ENCODE measurements around the gene CXCR2.

The CXCR2 gene

DNA sequence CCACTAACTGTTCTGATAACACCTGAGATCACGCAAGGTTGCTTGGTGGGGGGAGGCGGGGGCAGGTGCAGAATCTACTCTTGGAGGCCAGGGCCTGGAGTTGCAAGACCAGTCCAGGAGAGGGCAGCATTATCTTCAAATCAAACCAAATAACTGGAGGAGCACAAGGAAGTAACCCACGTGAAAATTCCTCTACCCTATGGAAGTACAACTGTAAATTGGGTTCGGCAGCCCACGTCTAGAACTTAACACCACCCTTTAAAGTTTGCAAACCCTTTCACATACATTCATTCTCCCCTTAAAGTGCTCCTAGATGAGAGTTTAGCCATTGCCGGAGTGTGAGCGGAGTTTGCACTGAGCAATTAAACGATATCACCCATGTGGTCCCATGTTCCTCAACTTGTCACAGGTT is 60.5 kb downstream of the CXCR2 start:
- peak; percentile 77 for DNase-seq (ENCODE audit: low read depth)
- TF ChIP-seq, protein P1, sequence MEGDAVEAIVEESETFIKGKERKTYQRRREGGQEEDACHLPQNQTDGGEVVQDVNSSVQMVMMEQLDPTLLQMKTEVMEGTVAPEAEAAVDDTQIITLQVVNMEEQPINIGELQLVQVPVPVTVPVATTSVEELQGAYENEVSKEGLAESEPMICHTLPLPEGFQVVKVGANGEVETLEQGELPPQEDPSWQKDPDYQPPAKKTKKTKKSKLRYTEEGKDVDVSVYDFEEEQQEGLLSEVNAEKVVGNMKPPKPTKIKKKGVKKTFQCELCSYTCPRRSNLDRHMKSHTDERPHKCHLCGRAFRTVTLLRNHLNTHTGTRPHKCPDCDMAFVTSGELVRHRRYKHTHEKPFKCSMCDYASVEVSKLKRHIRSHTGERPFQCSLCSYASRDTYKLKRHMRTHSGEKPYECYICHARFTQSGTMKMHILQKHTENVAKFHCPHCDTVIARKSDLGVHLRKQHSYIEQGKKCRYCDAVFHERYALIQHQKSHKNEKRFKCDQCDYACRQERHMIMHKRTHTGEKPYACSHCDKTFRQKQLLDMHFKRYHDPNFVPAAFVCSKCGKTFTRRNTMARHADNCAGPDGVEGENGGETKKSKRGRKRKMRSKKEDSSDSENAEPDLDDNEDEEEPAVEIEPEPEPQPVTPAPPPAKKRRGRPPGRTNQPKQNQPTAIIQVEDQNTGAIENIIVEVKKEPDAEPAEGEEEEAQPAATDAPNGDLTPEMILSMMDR (conservative IDR thresholded peaks at IDR 0.05; ENCODE audit: control insufficient read depth, insufficient read depth, low read depth, low read length), result peak; percentile 78
- no peak overlapping the region for H3K4me3 ChIP-seq (ENCODE audit: control insufficient read depth, low read depth, low read length)

Data from fibroblast of mammary gland (primary cell).